SK-N-SH treated with all-trans-retinoic acid at 6 μM for 48 hours (cell line): ENCODE measurements around the gene PLOD2.
"Not testable (repeated sequence)": the region's sequence is repeated elsewhere in the genome, so short reads cannot be mapped to it uniquely, and the experiment has no call there.

ENCODE experiments used
- ATAC-seq: fragments of 200-7000 bp; cut with Tn5 transposase; 3 replicates; pipeline ENCODE4 v1.9.1; 2020; ENCODE audit warnings: mild to moderate bottlenecking, moderate library complexity
- ARNTL ChIP-seq: fragments of 450-650 bp; formaldehyde crosslinking; IDR thresholded peaks from 2 replicates; pipeline ENCODE4 v1.5.0; 2020; ENCODE audit warnings: low read depth, mild to moderate bottlenecking, moderate library complexity, borderline replicate concordance
- BACH2 ChIP-seq: fragments of 250-450 bp; sonication (Bioruptor Pico); IDR thresholded peaks from 2 replicates; pipeline ENCODE4 v1.9.0; 2021; ENCODE audit warnings: mild to moderate bottlenecking, borderline replicate concordance
- CSDC2 ChIP-seq: fragments of 250-450 bp; sonication (Bioruptor Pico); IDR thresholded peaks from 2 replicates; pipeline ENCODE4 v1.5.0; 2020; ENCODE audit warnings: mild to moderate bottlenecking, moderate library complexity
- ESRRG ChIP-seq: fragments of 250-450 bp; sonication (Bioruptor Pico); IDR thresholded peaks from 2 replicates; pipeline ENCODE4 v1.6.1; 2021; ENCODE audit warnings: mild to moderate bottlenecking
- GLIS3 ChIP-seq: fragments of 250-450 bp; sonication (Bioruptor Pico); IDR thresholded peaks from 2 replicates; pipeline ENCODE4 v1.5.0; 2020; ENCODE audit warnings: mild to moderate bottlenecking, moderate library complexity
- OSR1 ChIP-seq: fragments of 250-450 bp; sonication (Bioruptor Pico); IDR thresholded peaks from 2 replicates; pipeline ENCODE4 v1.8.0; 2022; ENCODE audit warnings: moderate library complexity, mild to moderate bottlenecking, inconsistent platforms
- PATZ1 ChIP-seq: fragments of 250-450 bp; sonication (Bioruptor Pico); IDR thresholded peaks from 2 replicates; pipeline ENCODE4 v1.8.0; 2020; ENCODE audit warnings: mild to moderate bottlenecking, moderate library complexity, borderline replicate concordance
- RARB ChIP-seq: fragments of 250-450 bp; sonication (Bioruptor Pico); IDR thresholded peaks from 2 replicates; pipeline ENCODE4 v1.8.0; 2021; ENCODE audit warnings: mild to moderate bottlenecking, moderate library complexity
- TCF4 ChIP-seq: fragments of 250-450 bp; sonication (Bioruptor Pico); IDR thresholded peaks from 2 replicates; pipeline ENCODE4 v1.8.0; 2021; ENCODE audit warnings: mild to moderate bottlenecking, moderate library complexity, borderline replicate concordance
- TOX ChIP-seq: fragments of 250-450 bp; sonication (Bioruptor Pico); IDR thresholded peaks from 2 replicates; pipeline ENCODE4 v1.8.0; 2021; ENCODE audit warnings: mild to moderate bottlenecking, moderate library complexity, borderline replicate concordance
- TSHZ2 ChIP-seq: fragments of 250-450 bp; sonication (Bioruptor Pico); IDR thresholded peaks from 2 replicates; pipeline ENCODE4 v1.5.0; 2020; ENCODE audit warnings: mild to moderate bottlenecking, moderate library complexity
- ZC3H10 ChIP-seq: fragments of 250-450 bp; sonication (Bioruptor Pico); IDR thresholded peaks from 2 replicates; pipeline ENCODE4 v1.5.1; 2021; ENCODE audit warnings: mild to moderate bottlenecking, moderate library complexity
- ZFP3 ChIP-seq: fragments of 250-450 bp; sonication (Bioruptor Pico); IDR thresholded peaks from 2 replicates; pipeline ENCODE4 v1.5.0; 2020; ENCODE audit warnings: mild to moderate bottlenecking, moderate library complexity
- ZFP30 ChIP-seq: fragments of 450-650 bp; formaldehyde crosslinking; IDR thresholded peaks from 2 replicates; pipeline ENCODE4 v1.5.0; 2022; ENCODE audit warnings: mild to moderate bottlenecking, moderate library complexity
- ZNF565 ChIP-seq: fragments of 450-650 bp; formaldehyde crosslinking; conservative IDR thresholded peaks from 2 replicates; pipeline ENCODE4 v1.5.0; 2020; ENCODE audit warnings: low read depth, mild to moderate bottlenecking, moderate library complexity
- ZNF70 ChIP-seq: fragments of 450-650 bp; formaldehyde crosslinking; IDR thresholded peaks from 2 replicates; pipeline ENCODE4 v1.5.0; 2020; ENCODE audit warnings: mild to moderate bottlenecking, moderate library complexity
- ZNF8 ChIP-seq: fragments of 450-650 bp; formaldehyde crosslinking; IDR thresholded peaks from 2 replicates; pipeline ENCODE4 v1.5.0; 2020; ENCODE audit warnings: mild to moderate bottlenecking, moderate library complexity
- TF ChIP-seq, protein P1 (sequence below): fragments of 250-450 bp; sonication (Bioruptor Pico); IDR thresholded peaks from 2 replicates; pipeline ENCODE4 v1.5.1; 2021; ENCODE audit warnings: mild to moderate bottlenecking, moderate library complexity

The PLOD2 gene

GRCh38 chr3:146124126-146124801, 36.7 kb downstream of the PLOD2 start:
- TF ChIP-seq ZNF8 (CRISPR knock-in tag), result no peak
- TF ChIP-seq ARNTL (CRISPR knock-in tag), result no peak
- no peak for TF ChIP-seq ZFP3 (CRISPR knock-in tag)
- TF ChIP-seq TOX (CRISPR knock-in tag), result no peak
- no peak for TF ChIP-seq TCF4 (CRISPR knock-in tag)
- no peak for TF ChIP-seq OSR1
- TF ChIP-seq RARB, result no peak
- no peak for TF ChIP-seq ZNF565 (CRISPR knock-in tag)
- TF ChIP-seq, protein P1, sequence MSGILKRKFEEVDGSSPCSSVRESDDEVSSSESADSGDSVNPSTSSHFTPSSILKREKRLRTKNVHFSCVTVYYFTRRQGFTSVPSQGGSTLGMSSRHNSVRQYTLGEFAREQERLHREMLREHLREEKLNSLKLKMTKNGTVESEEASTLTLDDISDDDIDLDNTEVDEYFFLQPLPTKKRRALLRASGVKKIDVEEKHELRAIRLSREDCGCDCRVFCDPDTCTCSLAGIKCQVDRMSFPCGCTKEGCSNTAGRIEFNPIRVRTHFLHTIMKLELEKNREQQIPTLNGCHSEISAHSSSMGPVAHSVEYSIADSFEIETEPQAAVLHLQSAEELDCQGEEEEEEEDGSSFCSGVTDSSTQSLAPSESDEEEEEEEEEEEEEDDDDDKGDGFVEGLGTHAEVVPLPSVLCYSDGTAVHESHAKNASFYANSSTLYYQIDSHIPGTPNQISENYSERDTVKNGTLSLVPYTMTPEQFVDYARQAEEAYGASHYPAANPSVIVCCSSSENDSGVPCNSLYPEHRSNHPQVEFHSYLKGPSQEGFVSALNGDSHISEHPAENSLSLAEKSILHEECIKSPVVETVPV (CRISPR knock-in tag), result no peak
- no peak for TF ChIP-seq GLIS3 (CRISPR knock-in tag)
- no peak for TF ChIP-seq TSHZ2 (CRISPR knock-in tag)
- no peak for TF ChIP-seq ZNF70 (CRISPR knock-in tag)
- no peak for TF ChIP-seq ZFP30 (CRISPR knock-in tag)
- no peak for TF ChIP-seq CSDC2
- TF ChIP-seq, all 23 proteins: peak for 0
- no peak for ATAC-seq

- TF ChIP-seq, protein P1 (CRISPR knock-in tag), result no peak
- TF ChIP-seq ZNF70 (CRISPR knock-in tag) (no peak), ZFP30 (CRISPR knock-in tag) (no peak), OSR1 (no peak), ZC3H10 (no peak), ZNF8 (CRISPR knock-in tag) (no peak), TCF4 (CRISPR knock-in tag) (no peak), ZFP3 (CRISPR knock-in tag) (no peak)
- no peak for ATAC-seq
These were observed 43.3 kb downstream of the PLOD2 start for GRCh38 chr3:146117406-146118285.

DNA sequence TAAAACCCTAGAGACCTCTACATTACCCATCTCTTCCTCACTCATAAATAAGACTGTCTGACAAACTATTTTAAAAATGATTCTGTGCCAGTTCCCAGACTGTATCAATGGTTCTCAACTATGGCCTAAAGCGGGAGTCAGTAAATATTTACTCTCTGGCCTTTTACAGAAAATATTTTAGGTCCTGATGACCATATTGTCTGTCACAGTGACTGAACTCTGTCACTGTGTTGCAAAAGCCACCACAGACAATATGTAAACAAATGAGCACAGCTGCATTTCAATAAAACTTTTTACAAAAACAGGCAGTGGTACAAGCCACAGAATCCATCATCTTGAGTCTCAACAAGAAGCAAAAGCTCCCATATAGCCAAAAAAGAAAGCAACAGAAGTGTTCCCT, 45.4 kb downstream of the PLOD2 start:
- ATAC-seq, result no peak
- no peak for TF ChIP-seq CSDC2
- no peak for TF ChIP-seq GLIS3 (CRISPR knock-in tag)

DNA sequence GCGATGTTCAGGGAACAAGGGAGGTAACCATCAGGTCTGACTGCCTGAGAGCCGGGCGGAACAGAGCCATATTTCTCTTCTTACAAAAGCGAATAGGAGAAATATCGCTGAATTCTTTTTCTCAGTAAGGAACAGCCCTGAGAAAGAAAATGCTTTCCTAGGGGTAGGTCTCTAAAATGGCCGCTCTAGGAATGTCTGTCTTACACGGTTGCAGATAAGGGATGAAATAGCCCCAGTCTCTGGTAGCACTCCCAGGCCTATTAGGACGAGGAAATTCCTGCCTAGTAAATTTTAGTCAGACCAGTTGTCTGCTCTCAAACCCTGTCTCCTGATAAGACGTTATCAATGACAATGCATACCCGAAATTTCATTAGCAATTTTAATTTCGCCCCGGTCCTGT, 47.2 kb downstream of the PLOD2 start:
- ATAC-seq, result not testable (repeated sequence)

DNA sequence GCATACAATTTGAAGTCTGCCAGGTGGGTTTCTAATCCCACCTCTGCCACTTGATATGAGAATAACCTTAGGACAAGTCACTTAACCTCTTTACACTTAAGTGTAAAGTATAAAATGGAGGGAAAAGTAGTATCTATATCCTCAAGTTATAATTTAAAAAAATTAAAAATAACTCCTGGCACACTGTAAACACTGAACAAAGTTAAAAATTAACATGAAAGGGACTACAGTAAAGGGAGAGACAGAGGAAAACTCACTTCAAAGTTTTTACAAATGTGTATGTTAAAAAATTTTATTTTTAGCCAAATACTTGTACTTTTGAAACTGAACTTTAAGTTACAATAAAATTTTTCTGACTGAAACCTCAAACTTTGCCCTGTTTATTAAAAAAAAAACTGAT, 49.6 kb downstream of the PLOD2 start:
- TF ChIP-seq ZC3H10 (no peak), ZFP30 (CRISPR knock-in tag) (no peak), TCF4 (CRISPR knock-in tag) (no peak), ZNF70 (CRISPR knock-in tag) (no peak), PATZ1 (CRISPR knock-in tag) (no peak), ESRRG (CRISPR knock-in tag) (no peak), TOX (CRISPR knock-in tag) (no peak), BACH2 (CRISPR knock-in tag) (no peak)
- TF ChIP-seq, all 23 proteins: peak for 0
- ATAC-seq, result no peak
